ENCODE measurements around the gene SLC22A15. TPM values are rescaled to one million over a fixed set of nuclear protein-coding genes. Genes with fewer than 3 reads are reported as not detected.

The SLC22A15 gene
- total RNA-seq, 4 donors from 2014 or later: 1.8 to 2.8 (median 2.3) TPM

GRCh38 chr1:115977499-115978258 is 1.4 kb downstream of the SLC22A15 start:
- WGBS: 53% methylated on average over 9 of the region's 9 CpGs
- H3K9me3 ChIP-seq: no peaks in the 10 kb centered on the region
- peak overlapping the region in 3 of 4 donors; percentile 60 to 67 (median 67) for H3K4me3 ChIP-seq
- no peak for DNase-seq (ENCODE audit: extremely low spot score)
- TF ChIP-seq POLR2AphosphoS5 (IDR thresholded peaks at IDR 0.05) (peak in 1 of 2 donors; percentile 6), CTCF (IDR thresholded peaks at IDR 0.05) (no peak)
- peaks cover 0 to 15% (median 6%) of the 10 kb centered on the region in 4 donors for H3K27me3 ChIP-seq
- H3K27ac ChIP-seq (replicated peaks in 1 of 4): peak overlapping the region in 2 of 4 donors; percentile 61 to 71
- intact Hi-C loops (cut with DNase I): no loop called here
- no peaks in the 10 kb centered on the region for H3K36me3 ChIP-seq
- peaks cover 9 to 19% (median 11%) of the 10 kb centered on the region in 4 donors for H3K4me1 ChIP-seq

GRCh38 chr1:115978292-115978941 is 2.1 kb downstream of the SLC22A15 start:
- intact Hi-C loops (cut with DNase I): no loop called here
- H3K27ac ChIP-seq (replicated peaks in 1 of 4): no peak overlapping the region
- no peak for DNase-seq (ENCODE audit: extremely low spot score)
- H3K9me3 ChIP-seq: no peaks in the 10 kb centered on the region
- no peaks in the 10 kb centered on the region for H3K36me3 ChIP-seq
- peaks cover 9 to 19% (median 11%) of the 10 kb centered on the region in 4 donors for H3K4me1 ChIP-seq
- WGBS: 93% methylated on average over 6 of the region's 6 CpGs
- peaks cover 0 to 15% (median 6%) of the 10 kb centered on the region in 4 donors for H3K27me3 ChIP-seq
- no peak overlapping the region for H3K4me3 ChIP-seq
- TF ChIP-seq POLR2AphosphoS5 (IDR thresholded peaks at IDR 0.05) (no peak), EP300 (IDR thresholded peaks at IDR 0.05) (no peak), POLR2A (IDR thresholded peaks at IDR 0.05; ENCODE audit: low read depth) (no peak), CTCF (IDR thresholded peaks at IDR 0.05) (no peak)

GRCh38 chr1:115980156-115980555 is 3.8 kb downstream of the SLC22A15 start:
- H3K4me1 ChIP-seq: peaks cover 9 to 19% (median 11%) of the 10 kb centered on the region in 4 donors
- WGBS: 70% methylated on average over 2 of the region's 2 CpGs
- no peaks in the 10 kb centered on the region for H3K9me3 ChIP-seq
- intact Hi-C loops (cut with DNase I): loop anchor here (2.0 kb wide), 1 partner anchor 171 kb away; no protein-coding TSS in a partner anchor
- peaks cover 0 to 15% (median 6%) of the 10 kb centered on the region in 4 donors for H3K27me3 ChIP-seq
- no peak overlapping the region for H3K27ac ChIP-seq (replicated peaks in 1 of 4)
- H3K36me3 ChIP-seq: no peaks in the 10 kb centered on the region
- H3K4me3 ChIP-seq: no peak overlapping the region
- DNase-seq (ENCODE audit: extremely low spot score): no peak
- TF ChIP-seq CTCF (IDR thresholded peaks at IDR 0.05) (no peak), EP300 (IDR thresholded peaks at IDR 0.05) (no peak), POLR2A (IDR thresholded peaks at IDR 0.05; ENCODE audit: low read depth) (no peak), POLR2AphosphoS5 (IDR thresholded peaks at IDR 0.05) (no peak)

- intact Hi-C loops (cut with DNase I): loop anchor here (2.0 kb wide), 1 partner anchor 172 kb away; no protein-coding TSS in a partner anchor
- no peaks in the 10 kb centered on the region for H3K9me3 ChIP-seq
- 59% methylated on average over 3 of the region's 3 CpGs for WGBS
- no peak for DNase-seq (ENCODE audit: extremely low spot score)
- no peaks in the 10 kb centered on the region for H3K36me3 ChIP-seq
- H3K27ac ChIP-seq (replicated peaks in 1 of 4): no peak overlapping the region
- no peak overlapping the region for H3K4me3 ChIP-seq
- peaks cover 0 to 9% (median 2%) of the 10 kb centered on the region in 4 donors for H3K27me3 ChIP-seq
- no peak for TF ChIP-seq EP300 (IDR thresholded peaks at IDR 0.05)
- peak; percentile 44 to 53 (median 48) for TF ChIP-seq CTCF (IDR thresholded peaks at IDR 0.05)
- peaks cover 6 to 13% (median 8%) of the 10 kb centered on the region in 4 donors for H3K4me1 ChIP-seq
Observed at GRCh38 chr1:115980998-115981993, 5.0 kb downstream of the SLC22A15 start.

All from esophagus muscularis mucosa (tissue), 4 donors.